Skin epidermis (tissue), 12 donors: ENCODE measurements around the gene KCNIP4.

Source experiments
- H3K27ac ChIP-seq, 21 experiments: fragments of 200-600 bp; sonication (generic) in 11 of 21; one replicate each; pipeline ENCODE4 v1.5.0; 2020; ENCODE audit warnings: mild to moderate bottlenecking in 3 of 21, inconsistent platforms in 2 of 21, moderate library complexity in 2 of 21
- H3K4me3 ChIP-seq, 7 experiments: fragments of 200-600 bp; sonication (generic) in 2 of 7; one replicate each; pipeline ENCODE4 v1.5.0; 2020; ENCODE audit warnings: inconsistent platforms in 2 of 7, mild to moderate bottlenecking in 2 of 7, moderate library complexity in 1 of 7

Gene KCNIP4

GRCh38 chr4:21032089-21032645, 916.4 kb downstream of the KCNIP4 start:
- no peak overlapping the region for H3K4me3 ChIP-seq
- H3K27ac ChIP-seq = no peak overlapping the region

GRCh38 chr4:21018817-21019216, 929.8 kb downstream of the KCNIP4 start:
- Histone ChIP-seq H3K27ac (no peak overlapping the region), H3K4me3 (no peak overlapping the region)

GRCh38 chr4:21013501-21013900, 935.1 kb downstream of the KCNIP4 start:
- no peak overlapping the region for H3K27ac ChIP-seq

GRCh38 chr4:21012851-21013331, 935.7 kb downstream of the KCNIP4 start:
- no peak overlapping the region for H3K4me3 ChIP-seq
- no peak overlapping the region for H3K27ac ChIP-seq

More at GRCh38 chr4:21013501-21013900, 935.1 kb downstream of the KCNIP4 start:
- H3K4me3 ChIP-seq = no peak overlapping the region

- Histone ChIP-seq H3K27ac (no peak overlapping the region), H3K4me3 (no peak overlapping the region)
Measured at GRCh38 chr4:21011106-21011505, 937.5 kb downstream of the KCNIP4 start.

GRCh38 chr4:21009956-21010355, 938.6 kb downstream of the KCNIP4 start:
- Histone ChIP-seq H3K4me3 (no peak overlapping the region), H3K27ac (no peak overlapping the region)

- H3K27ac ChIP-seq = no peak overlapping the region
Measured at GRCh38 chr4:21005647-21006046, 942.9 kb downstream of the KCNIP4 start.

GRCh38 chr4:21002976-21003375, 945.6 kb downstream of the KCNIP4 start:
- Histone ChIP-seq H3K27ac (no peak overlapping the region), H3K4me3 (no peak overlapping the region)

More at GRCh38 chr4:21005647-21006046, 942.9 kb downstream of the KCNIP4 start:
- H3K4me3 ChIP-seq = no peak overlapping the region

- no peak overlapping the region for H3K4me3 ChIP-seq
- no peak overlapping the region for H3K27ac ChIP-seq
Measured at GRCh38 chr4:21002286-21002685, 946.3 kb downstream of the KCNIP4 start.

GRCh38 chr4:21001490-21001889, 947.1 kb downstream of the KCNIP4 start:
- Histone ChIP-seq H3K4me3 (no peak overlapping the region), H3K27ac (no peak overlapping the region)

- Histone ChIP-seq H3K4me3 (no peak overlapping the region), H3K27ac (no peak overlapping the region)
Measured at GRCh38 chr4:20997886-20998285, 950.7 kb downstream of the KCNIP4 start.

- H3K4me3 ChIP-seq = no peak overlapping the region
- no peak overlapping the region for H3K27ac ChIP-seq
Measured at GRCh38 chr4:20995610-20996009, 953.0 kb downstream of the KCNIP4 start.

- no peak overlapping the region for H3K4me3 ChIP-seq
Measured at GRCh38 chr4:20995015-20995414, 953.6 kb downstream of the KCNIP4 start.

GRCh38 chr4:20992002-20992401, 956.6 kb downstream of the KCNIP4 start:
- Histone ChIP-seq H3K27ac (no peak overlapping the region), H3K4me3 (no peak overlapping the region)

More at GRCh38 chr4:20995015-20995414, 953.6 kb downstream of the KCNIP4 start:
- no peak overlapping the region for H3K27ac ChIP-seq

GRCh38 chr4:20987191-20987590, 961.4 kb downstream of the KCNIP4 start:
- no peak overlapping the region for H3K27ac ChIP-seq
- no peak overlapping the region for H3K4me3 ChIP-seq

GRCh38 chr4:20984576-20984836, 964.1 kb downstream of the KCNIP4 start:
- Histone ChIP-seq H3K4me3 (no peak overlapping the region), H3K27ac (no peak overlapping the region)

- Histone ChIP-seq H3K27ac (no peak overlapping the region), H3K4me3 (peak overlapping the region in 1 of 7 experiments; percentile 2)
Measured at GRCh38 chr4:20983763-20984575, 964.6 kb downstream of the KCNIP4 start.

- no peak overlapping the region for H3K27ac ChIP-seq
- H3K4me3 ChIP-seq = no peak overlapping the region
Measured at GRCh38 chr4:20982544-20982943, 966.0 kb downstream of the KCNIP4 start.

- Histone ChIP-seq H3K27ac (no peak overlapping the region), H3K4me3 (no peak overlapping the region)
Measured at GRCh38 chr4:20960291-20960690, 988.3 kb downstream of the KCNIP4 start.

- Histone ChIP-seq H3K27ac (no peak overlapping the region), H3K4me3 (no peak overlapping the region)
Measured at GRCh38 chr4:20954541-20954940, 994.0 kb downstream of the KCNIP4 start.

- no peak overlapping the region for H3K27ac ChIP-seq
- no peak overlapping the region for H3K4me3 ChIP-seq
Measured at GRCh38 chr4:20944961-20945360, 1003.6 kb downstream of the KCNIP4 start.

- Histone ChIP-seq H3K4me3 (no peak overlapping the region), H3K27ac (no peak overlapping the region)
Measured at GRCh38 chr4:20944451-20944850, 1004.1 kb downstream of the KCNIP4 start.
